Body of pancreas (tissue), 4 donors: ENCODE measurements around the gene SH3BP4.

ENCODE experiments used
- POLR2A ChIP-seq, 3 donors: fragments of 450-650 bp; IDR thresholded peaks; one replicate each; pipeline ENCODE4 v1.6.1; 2016; ENCODE audit warnings: antibody characterized with exemption in 3 of 3, mild to moderate bottlenecking in 2 of 3
- TF ChIP-seq, protein P1 (sequence below), 7 experiments: fragments of 450-650 bp in 4 of 7; fragments of 200-600 bp in 3 of 7; sonication (generic) in 3 of 7; IDR thresholded peaks; one replicate each; pipeline ENCODE4 v1.5.1; 2016 to 2019; ENCODE audit warnings: antibody characterized with exemption in 7 of 7

DNA sequence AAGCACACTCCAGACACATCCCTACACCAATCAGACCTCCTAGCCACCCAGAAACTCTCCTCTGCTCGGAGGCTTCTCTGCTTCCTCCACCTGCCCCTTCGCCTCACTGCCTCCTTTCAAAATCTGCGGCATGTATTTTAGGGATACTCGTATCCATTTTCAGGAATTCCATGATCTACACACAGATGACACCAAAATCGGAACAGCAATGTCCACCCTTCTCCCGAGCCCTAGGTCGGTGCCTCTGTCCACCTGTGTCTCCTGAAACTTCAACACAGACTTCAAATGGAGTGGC lies 1.4 kb upstream of the SH3BP4 start:
- TF ChIP-seq, protein P1, sequence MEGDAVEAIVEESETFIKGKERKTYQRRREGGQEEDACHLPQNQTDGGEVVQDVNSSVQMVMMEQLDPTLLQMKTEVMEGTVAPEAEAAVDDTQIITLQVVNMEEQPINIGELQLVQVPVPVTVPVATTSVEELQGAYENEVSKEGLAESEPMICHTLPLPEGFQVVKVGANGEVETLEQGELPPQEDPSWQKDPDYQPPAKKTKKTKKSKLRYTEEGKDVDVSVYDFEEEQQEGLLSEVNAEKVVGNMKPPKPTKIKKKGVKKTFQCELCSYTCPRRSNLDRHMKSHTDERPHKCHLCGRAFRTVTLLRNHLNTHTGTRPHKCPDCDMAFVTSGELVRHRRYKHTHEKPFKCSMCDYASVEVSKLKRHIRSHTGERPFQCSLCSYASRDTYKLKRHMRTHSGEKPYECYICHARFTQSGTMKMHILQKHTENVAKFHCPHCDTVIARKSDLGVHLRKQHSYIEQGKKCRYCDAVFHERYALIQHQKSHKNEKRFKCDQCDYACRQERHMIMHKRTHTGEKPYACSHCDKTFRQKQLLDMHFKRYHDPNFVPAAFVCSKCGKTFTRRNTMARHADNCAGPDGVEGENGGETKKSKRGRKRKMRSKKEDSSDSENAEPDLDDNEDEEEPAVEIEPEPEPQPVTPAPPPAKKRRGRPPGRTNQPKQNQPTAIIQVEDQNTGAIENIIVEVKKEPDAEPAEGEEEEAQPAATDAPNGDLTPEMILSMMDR (IDR thresholded peaks at IDR 0.05): no peak
- TF ChIP-seq POLR2A (IDR thresholded peaks at IDR 0.05): no peak
